CD4-positive, alpha-beta T cell treated with Interleukin-17A for 4 hours (primary cell): ENCODE results near the gene TTBK2.
"Not testable (repeated sequence)": the region's sequence is repeated elsewhere in the genome, so short reads cannot be mapped to it uniquely, and the experiment has no call there.

Source experiments
- DNase-seq: peaks from one replicate; pipeline ENCODE4 v3.0.0-alpha.2; 2020; ENCODE audit warnings: mixed read lengths

TTBK2 gene

GRCh38 chr15:42903388-42904324 is 16.9 kb downstream of the TTBK2 start:
- DNase-seq: no peak

- not testable (repeated sequence) for DNase-seq
Observed at GRCh38 chr15:42893911-42894310, 26.7 kb downstream of the TTBK2 start.

GRCh38 chr15:42891569-42891968 is 29.0 kb downstream of the TTBK2 start:
- no peak for DNase-seq

- DNase-seq: no peak
Observed at GRCh38 chr15:42890161-42890913, 30.2 kb downstream of the TTBK2 start.

GRCh38 chr15:42887384-42887783 is 33.2 kb downstream of the TTBK2 start:
- DNase-seq: not testable (repeated sequence)

- DNase-seq: no peak
Observed at GRCh38 chr15:42880121-42880520, 40.5 kb downstream of the TTBK2 start.

- DNase-seq: no peak
Observed at GRCh38 chr15:42879443-42879842, 41.1 kb downstream of the TTBK2 start.

GRCh38 chr15:42876224-42876623 is 44.4 kb downstream of the TTBK2 start:
- no peak for DNase-seq

- DNase-seq: no peak
Observed at GRCh38 chr15:42868683-42869082, 51.9 kb downstream of the TTBK2 start.

- no peak for DNase-seq
Observed at GRCh38 chr15:42863572-42864239, 56.9 kb downstream of the TTBK2 start.

GRCh38 chr15:42858999-42859789 is 61.4 kb downstream of the TTBK2 start:
- DNase-seq: no peak

- DNase-seq: no peak
Observed at GRCh38 chr15:42858540-42858939, 62.0 kb downstream of the TTBK2 start.

GRCh38 chr15:42854576-42854975 is 66.0 kb downstream of the TTBK2 start:
- DNase-seq: no peak

- no peak for DNase-seq
Observed at GRCh38 chr15:42849836-42850235, 70.7 kb downstream of the TTBK2 start.

GRCh38 chr15:42848846-42849245 is 71.7 kb downstream of the TTBK2 start:
- DNase-seq: no peak

GRCh38 chr15:42846647-42847046 is 73.9 kb downstream of the TTBK2 start:
- no peak for DNase-seq

GRCh38 chr15:42845581-42845980 is 75.0 kb downstream of the TTBK2 start:
- DNase-seq: no peak

- DNase-seq: no peak
Observed at GRCh38 chr15:42843699-42844098, 76.9 kb downstream of the TTBK2 start.

- DNase-seq: no peak
Observed at GRCh38 chr15:42836251-42836650, 84.3 kb downstream of the TTBK2 start.

- DNase-seq: no peak
Observed at GRCh38 chr15:42832576-42832975, 88.0 kb downstream of the TTBK2 start.

GRCh38 chr15:42826251-42826890 is 94.2 kb downstream of the TTBK2 start:
- DNase-seq: no peak

GRCh38 chr15:42825599-42825998 is 95.0 kb downstream of the TTBK2 start:
- DNase-seq: no peak
